SK-N-SH (cell line): ENCODE measurements around the gene POSTN. TPM values are rescaled to one million over a fixed set of nuclear protein-coding genes. Genes with fewer than 3 reads are reported as not detected.

Source experiments
- CTCF ChIA-PET: fragments of 300-600, 350-600 bp; formaldehyde crosslinking; extraction: SDS; loops from one replicate; lab custom pipeline; 2021; lab: Yijun Ruan, JAX
- POLR2A ChIA-PET: fragments of 350-600 bp; sonication (Branson Sonifier 250); formaldehyde crosslinking; extraction: SDS; loops from one replicate; lab custom pipeline; 2020; ENCODE audit warnings: antibody characterized with exemption, inconsistent platforms; lab: Yijun Ruan, JAX
- DNase-seq: peaks from one replicate; pipeline ENCODE4 v3.0.0; 2012
- H2AFZ ChIP-seq: fragments of 200-600 bp; sonication (generic); 2 replicates; pipeline ENCODE4 v1.8.1; 2016; ENCODE audit warnings: antibody characterized with exemption, mild to moderate bottlenecking, low read depth
- H3F3A ChIP-seq: fragments of 200-600 bp; sonication (generic); replicated peaks from 2 replicates; pipeline ENCODE3; 2016; ENCODE audit warnings: antibody characterized with exemption, mild to moderate bottlenecking; ENCODE audit not compliant: insufficient read depth
- H3K27ac ChIP-seq, 2 experiments: fragments of 200-500 bp in 1 of 2; fragments of 200-600 bp in 1 of 2; sonication (Bioruptor generic) in 1 of 2; sonication (generic), shearing (Covaris generic) in 1 of 2; 2 replicates each; pipeline versions ENCODE4 v1.5.1 to v1.6.1; 2014 to 2016; ENCODE audit warnings: low read depth in 2 of 2, inconsistent platforms in 1 of 2, low read length in 1 of 2, mild to moderate bottlenecking in 1 of 2, mixed read lengths in 1 of 2
- H3K27me3 ChIP-seq: fragments of 200-600 bp; sonication (generic), shearing (Covaris generic); 2 replicates; pipeline ENCODE4 v1.6.1; 2016; ENCODE audit warnings: mixed run types; ENCODE audit not compliant: insufficient read depth
- H3K36me3 ChIP-seq, 2 experiments: fragments of 200-500 bp in 1 of 2; fragments of 200-600 bp in 1 of 2; sonication (Bioruptor generic) in 1 of 2; sonication (generic) in 1 of 2; replicated peaks in 1 of 2; 2 replicates each; pipeline versions ENCODE3 to v1.5.1; 2014 to 2016; ENCODE audit warnings: low read length in 1 of 2, mild to moderate bottlenecking in 1 of 2; ENCODE audit not compliant: insufficient read depth in 2 of 2, control insufficient read depth in 1 of 2
- H3K4me1 ChIP-seq, 2 experiments: fragments of 200-500 bp in 1 of 2; fragments of 200-600 bp in 1 of 2; sonication (Bioruptor generic) in 1 of 2; sonication (generic), shearing (Covaris generic) in 1 of 2; 2 replicates each; pipeline versions ENCODE4 v1.5.1 to v1.6.1; 2014 to 2016; ENCODE audit warnings: low read depth in 1 of 2, low read length in 1 of 2, mixed run types in 1 of 2; ENCODE audit not compliant: insufficient read depth in 2 of 2, control insufficient read depth in 1 of 2
- H3K4me2 ChIP-seq: fragments of 200-600 bp; sonication (generic), shearing (Covaris generic); 2 replicates; pipeline ENCODE4 v1.6.1; 2017; ENCODE audit warnings: mixed run types
- H3K4me3 ChIP-seq, 2 experiments: fragments of 200-500 bp in 1 of 2; fragments of 200-600 bp in 1 of 2; sonication (Bioruptor generic) in 1 of 2; sonication (generic), shearing (Covaris generic) in 1 of 2; 2 replicates each; pipeline versions ENCODE4 v1.5.1 to v1.8.1; 2014 to 2016; ENCODE audit warnings: low read depth in 2 of 2, inconsistent platforms in 1 of 2, low read length in 1 of 2, mild to moderate bottlenecking in 1 of 2, mixed read lengths in 1 of 2, moderate library complexity in 1 of 2
- H3K79me2 ChIP-seq: fragments of 200-600 bp; sonication (generic); 2 replicates; pipeline ENCODE4 v1.8.1; 2017; ENCODE audit warnings: mild to moderate bottlenecking; ENCODE audit not compliant: insufficient read depth
- H3K9ac ChIP-seq: fragments of 200-600 bp; sonication (generic); 2 replicates; pipeline ENCODE4 v1.6.1; 2017; ENCODE audit warnings: mixed run types
- H3K9me2 ChIP-seq: fragments of 200-600 bp; sonication (generic); 2 replicates; pipeline ENCODE4 v1.6.1; 2017; ENCODE audit warnings: mixed run types
- H3K9me3 ChIP-seq: fragments of 200-600 bp; sonication (generic); 2 replicates; pipeline ENCODE4 v1.6.1; 2017; ENCODE audit warnings: mixed run types, mild to moderate bottlenecking, moderate library complexity
- H4K20me1 ChIP-seq: fragments of 200-600 bp; sonication (generic); 2 replicates; pipeline ENCODE4 v1.6.1; 2017; ENCODE audit warnings: mild to moderate bottlenecking, mixed run types; ENCODE audit not compliant: insufficient read depth
- CHD2 ChIP-seq: fragments of 150-350 bp; IDR thresholded peaks from 2 replicates; pipeline ENCODE4 v1.6.1; 2018; ENCODE audit warnings: low read length; ENCODE audit not compliant: partially characterized antibody
- CTCF ChIP-seq: fragments of 200-600 bp; sonication (generic); IDR thresholded peaks from 2 replicates; pipeline ENCODE4 v1.6.1; 2017; ENCODE audit warnings: antibody characterized with exemption, mild to moderate bottlenecking, moderate library complexity
- ELF1 ChIP-seq: IDR thresholded peaks from 2 replicates; pipeline ENCODE4 v1.4.0; 2012
- EZH2phosphoT487 ChIP-seq: fragments of 200-600 bp; sonication (generic); IDR thresholded peaks from 2 replicates; pipeline ENCODE4 v1.6.1; 2017; ENCODE audit warnings: low read depth, mixed run types, mild to moderate bottlenecking, antibody characterized with exemption, moderate library complexity, borderline replicate concordance
- FOXJ3 ChIP-seq: sonication (generic); formaldehyde crosslinking; IDR thresholded peaks from 2 replicates; pipeline ENCODE4 v1.5.1; 2020; ENCODE audit warnings: mild to moderate bottlenecking, missing genetic modification reagents
- FOXM1 ChIP-seq: IDR thresholded peaks from 2 replicates; pipeline ENCODE4 v1.4.0; 2012; ENCODE audit warnings: low read depth, mild to moderate bottlenecking
- GABPA ChIP-seq: IDR thresholded peaks from 2 replicates; pipeline ENCODE4 v1.4.0; 2012; ENCODE audit warnings: low read depth, mild to moderate bottlenecking
- IRF3 ChIP-seq: fragments of 150-350 bp; IDR thresholded peaks from 2 replicates; pipeline ENCODE4 v1.6.1; 2016; ENCODE audit warnings: mild to moderate bottlenecking, low read depth, low read length
- MEF2A ChIP-seq: IDR thresholded peaks from 2 replicates; pipeline ENCODE4 v1.4.0; 2012; ENCODE audit warnings: low read depth, borderline replicate concordance
- POLR2AphosphoS5 ChIP-seq: IDR thresholded peaks from 2 replicates; pipeline ENCODE4 v1.6.1; 2012; ENCODE audit warnings: low read depth, low read length
- RAD21 ChIP-seq: IDR thresholded peaks from 2 replicates; pipeline ENCODE4 v1.6.1; 2012; ENCODE audit warnings: mild to moderate bottlenecking, low read length
- RCOR1 ChIP-seq: fragments of 150-350 bp; IDR thresholded peaks from 2 replicates; pipeline ENCODE4 v1.6.1; 2017; ENCODE audit warnings: antibody characterized with exemption, low read length
- REST ChIP-seq: IDR thresholded peaks from 2 replicates; pipeline ENCODE4 v1.6.1; 2012; ENCODE audit warnings: mild to moderate bottlenecking, low read depth, low read length, moderate library complexity
- RXRA ChIP-seq: IDR thresholded peaks from 2 replicates; pipeline ENCODE4 v1.4.0; 2012; ENCODE audit warnings: low read depth, mild to moderate bottlenecking, borderline replicate concordance
- SIN3A ChIP-seq: IDR thresholded peaks from 2 replicates; pipeline ENCODE4 v1.6.1; 2012; ENCODE audit warnings: low read depth, mild to moderate bottlenecking, low read length, moderate library complexity, borderline replicate concordance
- TAF1 ChIP-seq: IDR thresholded peaks from 2 replicates; pipeline ENCODE4 v1.6.1; 2012; ENCODE audit warnings: low read depth, mild to moderate bottlenecking, low read length, moderate library complexity, borderline replicate concordance
- TCF12 ChIP-seq: IDR thresholded peaks from 2 replicates; pipeline ENCODE4 v1.4.0; 2012
- TEAD4 ChIP-seq: IDR thresholded peaks from 2 replicates; pipeline ENCODE4 v1.4.0; 2012; ENCODE audit warnings: mild to moderate bottlenecking, borderline replicate concordance; ENCODE audit not compliant: insufficient read depth
- USF1 ChIP-seq: IDR thresholded peaks from 2 replicates; pipeline ENCODE4 v1.4.0; 2012; ENCODE audit warnings: low read depth, borderline replicate concordance
- polyA plus RNA-seq, 3 experiments: library from polyadenylated mRNA; depleted of rRNA; stranded (reverse); fragments of >200 nt; gene quantifications; 2 replicates each; pipeline ENCODE4 v1.2.3, GENCODE V29; 2012

POSTN gene
- polyA plus RNA-seq, 1 of the 3 experiments (the other 2 are of a cell fraction): 577 TPM

GRCh38 chr13:37585541-37585940, 13.0 kb downstream of the POSTN start (continued):
- TF ChIP-seq REST (no peak), RCOR1 (no peak), USF1 (no peak), FOXM1 (no peak), POLR2AphosphoS5 (no peak)
- TF ChIP-seq, all 33 proteins: peak for 0

- H3K4me1 ChIP-seq: no peaks in the 10 kb centered on the region
- no peak for TF ChIP-seq TEAD4
- no peak for TF ChIP-seq SIN3A
- no peak for TF ChIP-seq FOXJ3 (CRISPR knock-in tag)
- no peak for TF ChIP-seq CHD2
- no peak for TF ChIP-seq IRF3
- no peak for TF ChIP-seq GABPA
- no peak for TF ChIP-seq RAD21
- TF ChIP-seq EZH2phosphoT487: no peak
- no peak for TF ChIP-seq CTCF
- TF ChIP-seq POLR2AphosphoS5: no peak
- no peak for TF ChIP-seq RXRA
- no peak for TF ChIP-seq TAF1
- no peak for TF ChIP-seq ELF1
- no peak for TF ChIP-seq RCOR1
- no peak for TF ChIP-seq TCF12
- no peak for TF ChIP-seq MEF2A
- peak overlapping the region in 1 of 2 experiments; percentile 53; a peak in 2 of 4 replicates for H3K27ac ChIP-seq
- CTCF ChIA-PET: interaction anchor here (1.2 to 1.6 kb wide), 2 partner anchors 9 to 468 kb away, joined by 3 read pairs; no protein-coding TSS in a partner anchor
- H3K9ac ChIP-seq: no peak overlapping the region
- H3K36me3 ChIP-seq: peaks cover 43 to 88% of the 10 kb centered on the region in 2 experiments
- POLR2A ChIA-PET: no interaction called here
- no peaks in the 10 kb centered on the region for H4K20me1 ChIP-seq
- H3K79me2 ChIP-seq: no peaks in the 10 kb centered on the region
- H3K4me3 ChIP-seq: no peak overlapping the region
- no peaks in the 10 kb centered on the region for H3K9me3 ChIP-seq
- H3K4me2 ChIP-seq: no peak overlapping the region
- peaks cover 91% of the 10 kb centered on the region for H3F3A ChIP-seq
- no peaks in the 10 kb centered on the region for H3K27me3 ChIP-seq
- no peak overlapping the region for H2AFZ ChIP-seq
- H3K9me2 ChIP-seq: no peaks in the 10 kb centered on the region
- no peak for DNase-seq
These were observed 22.0 kb downstream of the POSTN start for GRCh38 chr13:37576601-37577000.
